ENCODE results near the gene BIRC6. TPM values are rescaled to one million over a fixed set of nuclear protein-coding genes. Genes with fewer than 3 reads are reported as not detected.
"Not testable (repeated sequence)": the region's sequence is repeated elsewhere in the genome, so short reads cannot be mapped to it uniquely, and the experiment has no call there.

Gene BIRC6
- total RNA-seq, 1 donor = 298 TPM

GRCh38 chr2:32495139-32495538 lies 138.3 kb downstream of the BIRC6 start:
- Histone ChIP-seq H3K4me1 (ENCODE audit: insufficient read depth, low read length) (peaks cover 27% of the 10 kb centered on the region), H3K9me3 (ENCODE audit: low read depth, low read length) (no peaks in the 10 kb centered on the region), H3K27me3 (ENCODE audit: insufficient read depth, low read length) (no peaks in the 10 kb centered on the region), H3K4me3 (ENCODE audit: low read length) (no peak overlapping the region)

- Histone ChIP-seq H3K4me3 (ENCODE audit: low read length) (no peak overlapping the region), H3K4me1 (ENCODE audit: insufficient read depth, low read length) (peaks cover 27% of the 10 kb centered on the region), H3K9me3 (ENCODE audit: low read depth, low read length) (no peaks in the 10 kb centered on the region), H3K27me3 (ENCODE audit: insufficient read depth, low read length) (no peaks in the 10 kb centered on the region)
These were observed 139.8 kb downstream of the BIRC6 start for GRCh38 chr2:32496662-32497061.

- H3K4me3 ChIP-seq (ENCODE audit: low read length) = no peak overlapping the region
- no peaks in the 10 kb centered on the region for H3K27me3 ChIP-seq (ENCODE audit: insufficient read depth, low read length)
- peaks cover 27% of the 10 kb centered on the region for H3K4me1 ChIP-seq (ENCODE audit: insufficient read depth, low read length)
- H3K9me3 ChIP-seq (ENCODE audit: low read depth, low read length) = no peaks in the 10 kb centered on the region
These were observed 141.5 kb downstream of the BIRC6 start for GRCh38 chr2:32498306-32498705.

GRCh38 chr2:32502941-32503340 lies 146.1 kb downstream of the BIRC6 start:
- Histone ChIP-seq H3K27me3 (ENCODE audit: insufficient read depth, low read length) (no peaks in the 10 kb centered on the region), H3K9me3 (ENCODE audit: low read depth, low read length) (no peaks in the 10 kb centered on the region), H3K4me1 (ENCODE audit: insufficient read depth, low read length) (peaks cover 9% of the 10 kb centered on the region), H3K4me3 (ENCODE audit: low read length) (no peak overlapping the region)

- Histone ChIP-seq H3K9me3 (ENCODE audit: low read depth, low read length) (no peaks in the 10 kb centered on the region), H3K4me1 (ENCODE audit: insufficient read depth, low read length) (no peaks in the 10 kb centered on the region), H3K4me3 (ENCODE audit: low read length) (no peak overlapping the region), H3K27me3 (ENCODE audit: insufficient read depth, low read length) (no peaks in the 10 kb centered on the region)
These were observed 148.2 kb downstream of the BIRC6 start for GRCh38 chr2:32504877-32505478.

- no peaks in the 10 kb centered on the region for H3K4me1 ChIP-seq (ENCODE audit: insufficient read depth, low read length)
- no peaks in the 10 kb centered on the region for H3K27me3 ChIP-seq (ENCODE audit: insufficient read depth, low read length)
- no peak overlapping the region for H3K4me3 ChIP-seq (ENCODE audit: low read length)
- no peaks in the 10 kb centered on the region for H3K9me3 ChIP-seq (ENCODE audit: low read depth, low read length)
These were observed 149.6 kb downstream of the BIRC6 start for GRCh38 chr2:32506446-32506845.

GRCh38 chr2:32514946-32515345 lies 158.1 kb downstream of the BIRC6 start:
- H3K27me3 ChIP-seq (ENCODE audit: insufficient read depth, low read length) = no peaks in the 10 kb centered on the region
- H3K9me3 ChIP-seq (ENCODE audit: low read depth, low read length) = no peaks in the 10 kb centered on the region
- no peaks in the 10 kb centered on the region for H3K4me1 ChIP-seq (ENCODE audit: insufficient read depth, low read length)
- H3K4me3 ChIP-seq (ENCODE audit: low read length) = no peak overlapping the region

- Histone ChIP-seq H3K4me3 (ENCODE audit: low read length) (no peak overlapping the region), H3K27me3 (ENCODE audit: insufficient read depth, low read length) (no peaks in the 10 kb centered on the region), H3K9me3 (ENCODE audit: low read depth, low read length) (no peaks in the 10 kb centered on the region), H3K4me1 (ENCODE audit: insufficient read depth, low read length) (no peaks in the 10 kb centered on the region)
These were observed 159.7 kb downstream of the BIRC6 start for GRCh38 chr2:32516567-32516966.

- H3K4me3 ChIP-seq (ENCODE audit: low read length) = no peak overlapping the region
- no peaks in the 10 kb centered on the region for H3K9me3 ChIP-seq (ENCODE audit: low read depth, low read length)
- H3K27me3 ChIP-seq (ENCODE audit: insufficient read depth, low read length) = no peaks in the 10 kb centered on the region
- no peaks in the 10 kb centered on the region for H3K4me1 ChIP-seq (ENCODE audit: insufficient read depth, low read length)
These were observed 165.9 kb downstream of the BIRC6 start for GRCh38 chr2:32522770-32523169.

GRCh38 chr2:32523686-32524085 lies 166.9 kb downstream of the BIRC6 start:
- H3K4me3 ChIP-seq (ENCODE audit: low read length) = no peak overlapping the region
- H3K27me3 ChIP-seq (ENCODE audit: insufficient read depth, low read length) = no peaks in the 10 kb centered on the region
- no peaks in the 10 kb centered on the region for H3K9me3 ChIP-seq (ENCODE audit: low read depth, low read length)
- no peaks in the 10 kb centered on the region for H3K4me1 ChIP-seq (ENCODE audit: insufficient read depth, low read length)

GRCh38 chr2:32532341-32532740 lies 175.5 kb downstream of the BIRC6 start:
- Histone ChIP-seq H3K4me1 (ENCODE audit: insufficient read depth, low read length) (no peaks in the 10 kb centered on the region), H3K27me3 (ENCODE audit: insufficient read depth, low read length) (no peaks in the 10 kb centered on the region), H3K9me3 (ENCODE audit: low read depth, low read length) (no peaks in the 10 kb centered on the region), H3K4me3 (ENCODE audit: low read length) (no peak overlapping the region)

GRCh38 chr2:32532961-32533360 lies 176.1 kb downstream of the BIRC6 start:
- Histone ChIP-seq H3K9me3 (ENCODE audit: low read depth, low read length) (no peaks in the 10 kb centered on the region), H3K27me3 (ENCODE audit: insufficient read depth, low read length) (no peaks in the 10 kb centered on the region), H3K4me3 (ENCODE audit: low read length) (no peak overlapping the region), H3K4me1 (ENCODE audit: insufficient read depth, low read length) (no peaks in the 10 kb centered on the region)

GRCh38 chr2:32534831-32535230 lies 178.0 kb downstream of the BIRC6 start:
- no peaks in the 10 kb centered on the region for H3K4me1 ChIP-seq (ENCODE audit: insufficient read depth, low read length)
- H3K9me3 ChIP-seq (ENCODE audit: low read depth, low read length) = no peaks in the 10 kb centered on the region
- no peak overlapping the region for H3K4me3 ChIP-seq (ENCODE audit: low read length)
- no peaks in the 10 kb centered on the region for H3K27me3 ChIP-seq (ENCODE audit: insufficient read depth, low read length)

GRCh38 chr2:32538735-32539134 lies 181.9 kb downstream of the BIRC6 start:
- H3K4me1 ChIP-seq (ENCODE audit: insufficient read depth, low read length) = no peaks in the 10 kb centered on the region
- no peaks in the 10 kb centered on the region for H3K27me3 ChIP-seq (ENCODE audit: insufficient read depth, low read length)
- no peaks in the 10 kb centered on the region for H3K9me3 ChIP-seq (ENCODE audit: low read depth, low read length)
- no peak overlapping the region for H3K4me3 ChIP-seq (ENCODE audit: low read length)

- not testable (repeated sequence) for H3K4me1 ChIP-seq (ENCODE audit: insufficient read depth, low read length); H3K4me3 ChIP-seq (ENCODE audit: low read length); H3K9me3 ChIP-seq (ENCODE audit: low read depth, low read length); H3K27me3 ChIP-seq (ENCODE audit: insufficient read depth, low read length)
These were observed 195.7 kb downstream of the BIRC6 start for GRCh38 chr2:32552483-32552882.

GRCh38 chr2:32553829-32554432 lies 197.1 kb downstream of the BIRC6 start:
- H3K4me3 ChIP-seq (ENCODE audit: low read length) = no peak overlapping the region
- no peaks in the 10 kb centered on the region for H3K9me3 ChIP-seq (ENCODE audit: low read depth, low read length)
- peaks cover under 1% of the 10 kb centered on the region for H3K4me1 ChIP-seq (ENCODE audit: insufficient read depth, low read length)

More at GRCh38 chr2:32553829-32554432, 197.1 kb downstream of the BIRC6 start:
- no peaks in the 10 kb centered on the region for H3K27me3 ChIP-seq (ENCODE audit: insufficient read depth, low read length)

All from mononuclear cell (primary cell).